Stimulated activated CD4-positive, alpha-beta T cell treated with anti-CD3 and anti-CD28 coated beads, Interleukin-1b, Interleukin-23, amount 100 ng/mL, for 24 hours (primary cell): ENCODE measurements around the gene SUSD2.
"Not testable (repeated sequence)": the region's sequence is repeated elsewhere in the genome, so short reads cannot be mapped to it uniquely, and the experiment has no call there.

ENCODE experiments used
- DNase-seq, 4 experiments: peaks; one replicate each; pipeline ENCODE4 v3.0.0-alpha.2; 2020; ENCODE audit warnings: low read depth in 4 of 4, low spot score in 1 of 4

The SUSD2 gene

GRCh38 chr22:24187731-24188644 lies 6.7 kb downstream of the SUSD2 start:
- DNase-seq, result no peak

GRCh38 chr22:24188705-24189248 lies 7.5 kb downstream of the SUSD2 start:
- no peak for DNase-seq

- DNase-seq, result peak in 1 of 4 experiments; percentile 28
These were observed 8.2 kb downstream of the SUSD2 start for GRCh38 chr22:24189249-24190158.

- DNase-seq, result no peak
These were observed 8.9 kb downstream of the SUSD2 start for GRCh38 chr22:24190159-24190540.

GRCh38 chr22:24190596-24191208 lies 9.4 kb downstream of the SUSD2 start:
- no peak for DNase-seq

DNA sequence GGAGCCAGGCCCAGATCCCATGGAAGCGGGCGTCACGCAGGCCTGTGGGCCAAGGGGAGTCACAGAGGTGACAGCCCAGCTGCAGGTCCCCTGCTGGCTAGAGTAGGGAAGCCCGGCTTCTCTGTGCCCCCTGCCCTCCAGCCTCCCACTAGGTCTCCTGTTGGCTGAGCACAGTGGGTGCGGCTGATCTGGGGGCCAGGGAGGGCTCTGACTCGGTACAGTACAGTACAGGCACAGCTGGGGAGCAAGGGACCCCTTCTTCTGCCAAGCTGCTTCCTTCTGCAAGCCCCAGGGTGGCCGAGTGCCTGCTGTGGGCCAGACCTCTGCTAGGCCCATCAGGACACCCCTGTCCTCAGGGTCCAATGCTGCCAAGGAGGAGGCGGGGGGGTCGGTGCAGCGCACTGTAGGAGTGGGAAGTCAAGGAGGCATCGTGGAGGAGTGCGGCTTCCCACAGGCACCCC lies 10.1 kb downstream of the SUSD2 start:
- DNase-seq, result no peak

DNA sequence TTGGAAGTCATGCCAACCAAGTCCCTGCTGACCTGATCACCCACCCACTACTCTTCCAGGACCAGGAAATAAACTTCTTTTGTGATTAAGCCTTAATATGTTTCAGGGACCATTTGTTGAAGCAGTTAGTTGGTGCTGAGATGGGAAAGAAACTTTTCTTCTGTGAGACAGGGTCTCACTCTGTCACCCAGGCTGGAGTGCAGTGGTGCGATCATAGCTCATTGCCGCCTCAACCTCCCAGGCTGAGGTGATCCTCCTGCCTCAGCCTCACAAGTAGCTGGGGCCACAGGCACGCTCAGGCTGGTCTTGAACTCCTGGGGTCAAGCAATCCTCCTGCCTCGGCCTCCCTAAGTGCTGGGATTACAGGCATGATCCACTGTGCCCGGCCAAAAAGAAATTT lies 10.6 kb downstream of the SUSD2 start:
- no peak for DNase-seq

- DNase-seq, result no peak
These were observed 17.4 kb downstream of the SUSD2 start for GRCh38 chr22:24198682-24199052.

DNA sequence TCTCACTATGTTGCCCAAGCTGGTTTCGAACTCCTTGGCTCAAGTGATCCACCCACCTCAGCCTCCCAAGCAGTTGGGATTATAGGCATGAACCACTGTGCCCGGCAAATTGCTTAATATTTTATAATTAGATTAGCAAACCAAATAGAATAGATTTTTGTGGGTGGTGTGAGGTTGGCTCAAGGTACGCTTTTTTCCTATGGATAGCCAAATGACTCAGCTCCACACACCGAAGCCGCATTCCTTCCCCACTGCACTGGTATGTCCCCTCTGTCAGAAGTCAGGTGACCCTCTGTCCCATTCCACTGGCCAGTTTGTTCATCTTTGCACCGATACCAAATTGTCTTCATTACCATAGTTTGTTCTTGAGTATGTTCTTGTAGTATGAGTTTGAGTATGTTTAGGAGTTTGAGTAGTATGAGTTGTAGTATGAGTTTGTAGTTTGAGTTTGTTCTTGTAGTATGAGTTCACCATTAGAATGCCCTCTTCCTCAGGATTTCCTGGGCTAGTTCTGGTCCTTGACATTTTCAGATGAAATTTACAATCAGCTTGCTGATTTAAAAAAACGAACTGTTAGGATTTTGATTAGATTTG lies 19.4 kb downstream of the SUSD2 start:
- no peak for DNase-seq

- no peak for DNase-seq
These were observed 20.7 kb downstream of the SUSD2 start for GRCh38 chr22:24201681-24202614.

GRCh38 chr22:24203856-24204255 lies 22.6 kb downstream of the SUSD2 start:
- DNase-seq, result not testable (repeated sequence)

DNA sequence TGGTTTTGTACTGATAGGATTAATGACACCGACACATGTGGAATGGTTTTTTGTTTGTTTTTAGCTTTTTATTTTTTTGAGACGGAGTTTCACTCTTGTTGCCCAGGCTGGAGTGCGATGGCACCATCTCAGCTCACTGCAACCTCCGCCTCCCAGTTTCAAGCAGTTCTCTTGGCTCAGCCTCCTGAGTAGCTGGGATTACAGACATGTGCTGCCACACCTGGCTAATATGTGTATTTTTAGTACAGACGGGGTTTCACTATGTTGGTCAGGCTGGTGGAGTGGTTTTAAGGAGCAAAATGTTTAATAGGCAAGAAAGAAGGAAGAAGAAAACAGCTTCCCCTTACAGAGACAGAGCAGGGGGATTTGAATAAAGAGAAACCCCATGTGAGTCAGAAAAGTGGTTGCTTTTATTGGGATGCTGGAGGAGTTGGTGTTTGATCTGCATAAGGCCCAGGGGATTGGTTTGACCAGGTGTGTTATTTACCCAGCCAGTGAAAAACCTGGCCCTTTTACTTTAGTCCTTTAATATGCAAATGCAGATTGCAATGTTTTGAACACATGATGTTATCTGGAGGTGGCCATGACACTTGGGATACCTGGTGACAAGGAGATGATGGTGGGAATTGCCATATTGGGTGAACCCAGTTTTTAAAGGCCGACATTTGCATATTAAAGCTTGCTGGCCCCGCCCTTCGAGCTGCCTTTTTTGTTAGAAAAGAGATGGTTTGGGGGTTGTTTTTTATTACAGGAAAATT lies 24.3 kb downstream of the SUSD2 start:
- DNase-seq, result no peak

GRCh38 chr22:24206460-24207263 lies 25.4 kb downstream of the SUSD2 start:
- not testable (repeated sequence) for DNase-seq

- DNase-seq, result no peak
These were observed 26.2 kb downstream of the SUSD2 start for GRCh38 chr22:24207264-24208011.

DNA sequence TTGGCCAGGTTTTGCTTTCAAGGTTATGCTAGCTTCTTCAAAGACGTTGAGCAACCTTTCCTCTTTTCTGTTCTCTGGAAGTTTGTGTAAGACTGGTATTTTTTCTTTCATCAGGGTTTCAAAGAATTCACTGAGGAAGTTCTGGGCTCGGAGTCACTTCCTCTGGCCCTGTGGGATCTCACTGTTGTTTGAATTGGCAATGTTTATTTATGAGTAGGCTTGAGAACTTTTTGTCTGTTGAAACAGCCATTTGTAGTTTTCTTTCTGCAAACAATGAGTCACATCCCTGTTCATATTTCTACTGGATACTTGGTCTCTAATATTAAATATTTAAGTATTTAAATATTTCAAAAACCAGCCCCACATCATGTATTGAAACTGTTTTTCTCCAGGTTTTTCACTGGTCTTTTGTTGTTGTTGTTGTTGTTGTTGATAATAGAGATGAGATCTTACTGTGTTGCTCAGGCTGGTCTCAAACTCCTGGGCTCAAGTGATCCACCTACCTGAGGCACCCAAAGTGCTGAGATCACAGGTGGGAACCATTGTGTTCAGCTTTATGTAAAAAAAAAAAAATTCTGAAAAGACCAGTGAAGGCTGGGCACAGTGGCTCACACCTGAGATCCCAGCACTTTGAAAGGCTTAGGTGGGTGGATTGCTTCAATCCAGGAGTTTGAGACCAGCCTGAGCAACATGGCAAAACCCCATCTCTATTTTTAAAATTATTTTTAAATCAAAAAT lies 26.9 kb downstream of the SUSD2 start:
- DNase-seq, result no peak

DNA sequence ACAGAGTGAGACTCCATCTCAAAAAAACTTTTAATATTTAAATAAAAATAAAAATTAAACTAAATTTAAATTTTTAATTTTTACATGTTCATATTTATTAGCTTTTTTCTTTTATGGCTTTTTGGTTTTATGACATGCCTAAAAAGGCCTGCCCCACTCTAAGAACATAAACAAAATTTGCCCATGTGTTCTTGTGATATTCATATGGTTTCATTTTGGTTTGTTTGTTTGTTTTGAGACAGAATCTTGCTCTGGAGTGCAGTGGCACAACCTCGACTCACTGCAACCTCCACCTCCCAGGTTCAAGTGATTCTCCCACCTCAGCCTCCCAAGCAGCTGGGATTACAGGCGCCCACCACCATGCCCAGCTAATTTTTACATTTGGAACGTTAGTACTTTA lies 27.7 kb downstream of the SUSD2 start:
- no peak for DNase-seq

- DNase-seq, result no peak
These were observed 28.4 kb downstream of the SUSD2 start for GRCh38 chr22:24209687-24210086.
